Gastroesophageal sphincter (tissue), 3 donors: ENCODE measurements around the gene SRGAP2.
"Not testable (repeated sequence)": the region's sequence is repeated elsewhere in the genome, so short reads cannot be mapped to it uniquely, and the experiment has no call there.

ENCODE experiments used
- POLR2A ChIP-seq, 2 donors: fragments of 450-650 bp; IDR thresholded peaks; one replicate each; pipeline ENCODE4 v1.6.1; 2017; ENCODE audit warnings: antibody characterized with exemption in 2 of 2, mild to moderate bottlenecking in 2 of 2, moderate library complexity in 1 of 2
- POLR2AphosphoS5 ChIP-seq: sonication (generic); formaldehyde crosslinking; IDR thresholded peaks from one replicate; pipeline ENCODE4 v1.6.1; 2017; ENCODE audit warnings: antibody characterized with exemption
- TF ChIP-seq, protein P1 (sequence below), 4 experiments: fragments of 200-600 bp in 2 of 4; fragments of 450-650 bp in 2 of 4; sonication (generic) in 1 of 4; IDR thresholded peaks; one replicate each; pipeline ENCODE4 v1.5.1; 2017 to 2019; ENCODE audit warnings: antibody characterized with exemption in 4 of 4, mild to moderate bottlenecking in 2 of 4, moderate library complexity in 2 of 4

DNA sequence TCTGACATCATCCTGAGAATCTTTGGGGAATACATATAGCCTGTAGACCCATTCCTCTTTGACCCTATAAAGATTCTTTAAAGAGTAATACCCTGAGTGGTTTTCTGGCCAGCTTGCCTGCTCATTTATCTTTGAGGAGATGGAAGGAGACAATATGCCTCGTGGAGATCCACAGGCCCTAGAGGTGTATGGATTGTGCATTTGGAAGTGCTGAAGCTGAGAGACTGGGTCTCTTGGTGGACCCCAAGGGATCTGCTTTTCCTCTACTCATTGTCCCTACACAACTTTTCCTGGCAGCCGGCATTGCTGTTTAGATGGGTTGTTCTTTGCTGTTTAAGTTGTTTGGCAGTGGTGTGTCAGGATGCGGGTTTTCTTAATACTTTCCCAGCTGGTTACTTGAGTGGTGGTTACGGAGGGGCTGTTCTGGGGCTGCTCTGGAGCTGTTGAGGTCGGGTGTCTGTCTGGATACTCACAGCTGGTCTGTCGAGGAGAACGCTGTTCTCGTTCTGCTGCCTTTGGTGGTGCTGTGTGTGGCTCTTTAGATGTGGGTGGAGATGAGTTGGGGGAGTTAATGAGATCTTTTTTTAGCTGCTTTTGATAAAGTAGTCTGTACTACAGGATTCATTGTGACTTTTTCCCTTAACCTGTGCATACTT is 49.5 kb downstream of the SRGAP2 start:
- TF ChIP-seq, protein P1, sequence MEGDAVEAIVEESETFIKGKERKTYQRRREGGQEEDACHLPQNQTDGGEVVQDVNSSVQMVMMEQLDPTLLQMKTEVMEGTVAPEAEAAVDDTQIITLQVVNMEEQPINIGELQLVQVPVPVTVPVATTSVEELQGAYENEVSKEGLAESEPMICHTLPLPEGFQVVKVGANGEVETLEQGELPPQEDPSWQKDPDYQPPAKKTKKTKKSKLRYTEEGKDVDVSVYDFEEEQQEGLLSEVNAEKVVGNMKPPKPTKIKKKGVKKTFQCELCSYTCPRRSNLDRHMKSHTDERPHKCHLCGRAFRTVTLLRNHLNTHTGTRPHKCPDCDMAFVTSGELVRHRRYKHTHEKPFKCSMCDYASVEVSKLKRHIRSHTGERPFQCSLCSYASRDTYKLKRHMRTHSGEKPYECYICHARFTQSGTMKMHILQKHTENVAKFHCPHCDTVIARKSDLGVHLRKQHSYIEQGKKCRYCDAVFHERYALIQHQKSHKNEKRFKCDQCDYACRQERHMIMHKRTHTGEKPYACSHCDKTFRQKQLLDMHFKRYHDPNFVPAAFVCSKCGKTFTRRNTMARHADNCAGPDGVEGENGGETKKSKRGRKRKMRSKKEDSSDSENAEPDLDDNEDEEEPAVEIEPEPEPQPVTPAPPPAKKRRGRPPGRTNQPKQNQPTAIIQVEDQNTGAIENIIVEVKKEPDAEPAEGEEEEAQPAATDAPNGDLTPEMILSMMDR (IDR thresholded peaks at IDR 0.05) = not testable (repeated sequence)
- not testable (repeated sequence) for TF ChIP-seq POLR2AphosphoS5; POLR2A (IDR thresholded peaks at IDR 0.05)
